Hindlimb muscle (tissue), 1 donor: ENCODE measurements around the gene ANP32E. TPM values are rescaled to one million over a fixed set of nuclear protein-coding genes. Genes with fewer than 3 reads are reported as not detected.
"Not testable (repeated sequence)": the region's sequence is repeated elsewhere in the genome, so short reads cannot be mapped to it uniquely, and the experiment has no call there.

ENCODE experiments used
- DNase-seq: peaks from one replicate; pipeline ENCODE4 v3.0.0-alpha.2; 2013
- polyA plus RNA-seq: library from polyadenylated mRNA; unstranded; fragments of 120-200 nt; gene quantifications from one replicate; pipeline ENCODE4 v1.2.1, GENCODE V29; 2013; ENCODE audit not compliant: insufficient read length

Gene ANP32E
- polyA plus RNA-seq, 1 donor = 35.2 TPM

DNA sequence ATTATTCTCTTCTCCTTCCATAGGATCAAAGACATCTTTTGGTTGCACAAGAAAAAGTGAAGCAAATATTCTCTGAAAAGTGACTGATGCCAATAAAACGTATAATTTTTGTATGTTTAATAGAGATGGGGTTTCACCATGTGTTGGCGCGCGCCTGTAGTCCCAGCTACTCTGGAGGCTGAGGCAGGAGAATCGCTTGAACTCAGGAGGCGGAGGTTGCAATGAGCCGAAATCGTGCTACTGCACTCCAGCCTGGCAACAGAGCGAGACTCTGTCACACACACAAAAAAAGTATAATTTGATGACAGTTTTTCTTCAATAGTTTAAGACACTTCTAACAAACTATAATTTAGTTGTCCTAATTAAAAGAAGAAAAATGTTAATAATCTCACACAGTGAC, 23.8 kb downstream of the ANP32E start:
- no peak for DNase-seq

DNA sequence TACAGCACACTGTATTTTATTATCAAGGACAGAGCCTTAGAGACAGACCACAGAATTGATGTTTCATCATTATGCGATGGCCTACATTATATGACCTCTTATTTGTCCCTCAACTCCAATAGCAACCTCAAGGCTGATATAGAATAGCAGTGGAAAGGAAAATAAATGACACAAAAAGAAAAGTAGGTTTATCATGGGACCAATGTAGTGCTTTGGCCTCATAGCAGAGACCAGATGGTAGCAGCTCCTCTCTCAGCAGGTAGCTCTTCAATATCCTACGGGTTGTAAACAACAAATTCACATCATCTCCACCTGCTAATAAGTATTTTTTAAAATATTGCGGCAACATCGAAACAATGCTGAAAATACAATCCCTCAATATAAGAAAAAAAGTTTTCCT, 25.2 kb downstream of the ANP32E start:
- no peak for DNase-seq

DNA sequence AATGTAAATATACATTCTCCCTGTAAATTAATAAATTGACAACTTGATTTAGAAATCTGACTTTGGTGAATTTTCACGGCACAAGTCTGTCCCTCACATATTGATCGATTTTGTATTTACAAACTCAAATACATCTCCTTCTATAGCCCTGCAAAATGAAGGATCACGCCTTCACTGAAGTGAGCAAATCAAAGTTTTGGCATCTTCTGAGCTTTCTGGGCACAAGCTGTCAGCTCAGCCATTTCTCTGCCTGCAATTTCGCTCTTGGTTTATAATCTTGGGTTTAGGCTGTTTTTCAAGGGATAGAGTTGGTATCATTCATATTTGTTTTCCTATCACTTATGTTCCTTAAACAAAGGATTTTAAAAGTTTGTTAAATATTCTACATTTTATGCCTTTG, 25.8 kb downstream of the ANP32E start:
- DNase-seq = no peak

DNA sequence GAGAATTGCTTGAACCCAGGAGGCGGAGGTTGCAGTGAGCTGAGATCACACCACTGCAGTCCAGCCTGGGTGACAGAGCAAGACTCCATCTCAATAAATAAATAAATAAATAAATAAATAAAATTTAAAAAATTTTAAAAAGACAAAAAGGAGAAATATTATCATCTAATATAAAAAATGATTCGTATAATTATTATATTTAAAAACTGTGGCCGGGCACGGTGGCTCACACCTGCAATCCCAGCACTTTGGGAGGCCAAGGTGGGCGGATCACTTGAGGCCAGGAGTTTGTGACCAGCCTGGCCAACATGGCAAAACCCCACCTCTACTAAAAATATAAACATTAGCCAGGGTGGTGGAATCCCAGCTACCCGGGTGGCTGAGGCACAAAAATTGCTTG, 27.5 kb downstream of the ANP32E start:
- DNase-seq = not testable (repeated sequence)

DNA sequence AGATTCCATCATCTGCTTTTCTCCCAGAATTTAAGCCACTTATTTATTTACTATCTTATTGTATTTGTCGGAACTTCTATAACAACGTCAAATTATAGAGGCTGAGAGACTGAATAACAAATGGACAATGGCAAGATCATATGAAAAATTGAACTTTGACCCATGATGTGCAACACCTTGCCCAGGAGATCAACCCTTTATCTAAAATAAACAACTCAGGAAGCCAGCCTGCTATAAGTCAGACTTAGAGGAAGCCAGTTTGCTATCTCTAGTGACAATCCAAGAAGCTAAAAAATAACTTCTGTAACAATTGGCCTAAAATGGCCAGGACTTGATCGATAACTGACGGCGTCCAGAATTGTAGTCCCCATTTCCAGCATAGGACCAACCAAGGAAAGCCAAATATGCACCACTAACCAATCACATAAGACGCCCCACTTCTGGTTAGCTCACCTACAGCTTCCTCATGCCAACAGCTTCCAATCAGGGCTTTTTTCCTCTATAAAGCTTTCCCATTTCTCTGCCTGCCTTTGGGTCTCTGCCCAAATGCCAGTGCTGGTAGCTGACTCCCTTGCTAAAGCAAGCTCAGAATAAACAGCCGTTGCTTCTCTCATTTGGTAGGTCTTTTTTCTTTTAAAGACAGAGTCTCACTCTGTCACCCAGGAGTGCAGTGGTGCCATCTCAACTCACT, 28.5 kb downstream of the ANP32E start:
- no peak for DNase-seq

DNA sequence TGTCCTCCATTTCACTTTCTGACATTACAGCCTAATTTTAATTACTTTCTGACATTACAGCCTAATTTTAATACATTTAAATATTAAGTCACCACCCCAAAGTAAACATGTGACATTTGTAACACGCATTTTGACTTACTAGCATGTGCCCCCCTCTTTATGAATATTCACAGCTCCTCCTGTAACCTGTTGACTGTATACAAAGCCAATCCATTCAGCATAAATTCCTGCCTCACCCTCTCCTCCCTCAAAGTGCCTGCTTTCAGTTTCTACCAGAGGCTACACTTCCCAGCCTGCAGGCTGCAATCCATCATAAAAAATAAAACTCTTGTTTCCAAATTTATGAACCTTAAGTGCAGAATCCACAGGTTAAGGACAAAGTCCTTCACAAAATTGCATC, 39.5 kb downstream of the ANP32E start:
- DNase-seq = no peak

DNA sequence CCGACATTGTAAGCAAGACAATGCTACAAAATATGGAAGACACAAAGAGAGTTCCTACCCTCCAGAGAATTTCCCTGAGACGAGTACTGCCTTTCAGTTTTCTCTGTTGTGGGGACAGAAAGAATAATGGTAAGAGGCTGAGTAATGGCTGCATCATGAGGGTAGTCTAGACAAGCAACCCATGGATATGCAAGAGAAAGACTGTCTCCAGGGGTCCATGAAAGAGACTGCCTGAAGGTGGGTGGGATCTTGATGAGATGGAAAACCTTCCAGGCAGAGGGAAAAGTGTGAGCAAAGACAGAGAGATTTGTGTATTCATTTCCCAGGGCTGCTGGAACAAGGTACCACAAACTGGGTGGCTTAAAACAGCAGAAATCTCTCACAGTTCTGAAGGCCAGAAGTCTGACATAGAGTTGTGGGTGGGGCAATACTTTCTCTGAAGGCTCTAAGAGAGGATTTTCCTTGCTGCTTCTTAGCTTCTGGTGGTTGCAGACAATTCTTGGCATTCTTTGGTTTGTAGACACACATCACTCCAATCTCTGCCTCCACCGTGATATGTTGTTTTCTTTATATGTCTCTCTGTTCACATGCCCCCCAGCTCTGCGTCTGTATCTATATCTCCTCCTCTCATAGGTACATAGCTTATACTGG, 41.4 kb downstream of the ANP32E start:
- no peak for DNase-seq

DNA sequence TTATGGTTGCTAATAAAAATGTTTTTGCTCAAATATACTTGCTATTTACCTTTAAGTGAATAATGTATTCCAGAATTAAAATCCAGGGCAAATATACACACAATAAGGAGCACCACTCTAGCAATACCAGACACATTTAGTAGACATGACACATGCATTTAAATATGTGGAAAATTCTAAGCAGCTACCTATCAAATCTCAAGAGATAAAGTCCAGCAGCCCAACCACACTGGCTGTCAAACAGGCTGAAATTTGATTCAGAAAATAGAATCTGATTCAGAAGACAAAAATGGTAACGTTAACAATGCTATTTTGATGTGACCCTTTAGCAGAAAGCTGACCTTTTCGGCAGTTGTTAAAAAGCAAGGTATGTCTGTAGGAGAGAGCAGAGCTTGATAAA, 43.9 kb downstream of the ANP32E start:
- DNase-seq = no peak

DNA sequence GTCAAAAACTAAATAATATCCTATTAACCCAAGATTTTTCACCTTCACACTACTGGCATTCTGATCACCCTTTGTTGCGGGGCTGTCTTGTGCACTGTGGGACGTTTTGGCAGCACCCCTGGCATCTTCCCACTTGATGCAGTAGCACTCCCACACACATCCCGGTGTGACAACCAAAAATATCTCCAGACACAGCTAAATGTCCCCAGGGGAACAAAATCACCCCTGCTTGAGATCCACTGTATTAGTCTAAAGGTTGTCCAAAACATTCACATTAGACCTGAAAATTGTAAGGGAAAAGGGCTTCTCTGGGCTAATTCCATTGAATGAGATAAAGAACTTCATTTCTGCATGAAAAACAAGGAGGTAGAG, 48.4 kb downstream of the ANP32E start:
- DNase-seq = no peak

DNA sequence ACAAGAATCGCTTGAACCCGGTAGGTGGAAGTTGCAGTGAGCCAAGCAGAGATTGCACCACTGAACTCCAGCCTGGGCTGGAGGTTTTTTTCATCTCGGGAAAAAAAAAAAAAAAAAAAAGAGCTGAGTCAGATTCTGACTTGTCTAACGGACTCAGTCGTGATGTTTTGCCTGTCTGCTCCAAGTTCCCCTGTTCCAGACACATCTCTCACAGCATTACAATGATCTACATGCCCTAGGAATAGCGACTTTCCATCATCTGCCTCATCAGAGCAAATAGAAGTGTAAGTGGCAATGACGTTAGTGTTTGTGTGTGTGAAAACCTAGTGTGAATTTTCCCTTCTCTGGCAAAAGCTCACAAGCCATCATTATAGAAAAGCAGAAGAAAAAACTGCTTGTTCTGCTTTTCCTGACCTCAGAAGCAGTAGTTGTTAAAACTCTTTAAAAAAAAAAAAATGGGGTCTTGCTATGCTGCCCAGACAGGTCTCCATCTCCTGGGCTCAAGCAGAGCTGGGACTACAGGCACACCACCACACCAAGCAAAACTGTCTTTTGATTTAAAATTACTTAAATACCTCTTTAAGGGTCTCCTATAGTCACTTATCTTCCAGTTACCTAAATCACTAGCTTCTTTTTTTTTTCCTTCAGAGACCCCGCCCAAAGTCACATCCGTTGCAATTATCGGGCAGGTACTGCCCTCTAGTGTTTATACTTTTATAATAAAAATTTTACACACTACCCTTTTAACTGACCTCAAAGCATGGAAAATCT, 48.9 kb downstream of the ANP32E start:
- DNase-seq = no peak

DNA sequence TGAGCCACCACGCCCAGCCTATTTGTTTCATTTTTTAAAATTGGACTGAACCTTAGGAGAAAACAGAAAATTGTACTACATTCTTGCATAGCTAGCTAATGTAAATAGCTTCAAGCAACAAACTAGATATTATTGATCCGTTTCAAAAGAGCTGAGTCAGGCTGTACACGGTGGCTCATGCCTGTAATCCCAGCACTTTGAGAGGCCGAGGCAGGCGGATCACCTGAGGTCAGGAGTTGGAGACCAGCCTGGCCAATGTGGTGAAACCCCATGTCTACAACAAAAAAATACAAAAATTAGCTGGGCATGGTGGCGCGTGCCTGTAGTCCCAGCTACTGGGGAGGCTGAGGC, 49.5 kb downstream of the ANP32E start:
- not testable (repeated sequence) for DNase-seq

DNA sequence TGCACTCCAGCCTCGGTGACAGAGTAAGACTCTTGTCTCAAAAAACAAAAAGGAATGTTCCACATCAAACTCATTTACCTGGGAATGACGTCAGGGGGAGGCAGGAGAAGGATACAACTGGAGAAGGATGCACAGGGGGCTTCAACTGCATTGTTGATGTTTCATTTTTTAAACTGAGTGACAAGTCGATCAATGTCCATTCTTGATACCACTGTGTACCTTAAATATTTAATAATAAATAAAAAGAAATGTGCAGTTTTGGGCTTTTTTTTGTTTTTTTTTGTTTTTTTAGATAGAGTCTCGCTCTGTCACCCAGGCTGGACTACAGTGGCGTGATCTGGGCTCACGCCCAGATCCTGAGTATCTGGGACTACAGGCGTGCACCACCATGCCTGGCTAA, 50.4 kb downstream of the ANP32E start:
- no peak for DNase-seq

DNA sequence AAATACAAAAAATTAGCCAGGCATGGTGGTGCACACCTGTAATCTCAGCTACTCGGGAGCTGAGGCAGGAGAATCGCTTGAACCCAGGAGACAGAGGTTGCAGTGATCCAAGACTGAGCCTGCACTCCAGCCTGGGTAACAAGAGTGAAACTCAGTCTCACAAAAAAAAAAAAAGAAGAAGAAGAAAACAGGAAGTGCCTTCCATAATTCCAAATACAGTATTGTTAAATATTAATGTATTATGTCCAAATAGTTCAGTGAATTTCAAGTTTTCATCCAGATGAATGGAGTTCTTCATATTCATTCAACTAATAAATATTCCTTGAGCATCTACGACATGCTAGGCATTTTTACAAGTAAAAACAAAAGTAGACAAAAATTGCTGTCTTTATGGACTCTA, 52.9 kb downstream of the ANP32E start:
- no peak for DNase-seq

DNA sequence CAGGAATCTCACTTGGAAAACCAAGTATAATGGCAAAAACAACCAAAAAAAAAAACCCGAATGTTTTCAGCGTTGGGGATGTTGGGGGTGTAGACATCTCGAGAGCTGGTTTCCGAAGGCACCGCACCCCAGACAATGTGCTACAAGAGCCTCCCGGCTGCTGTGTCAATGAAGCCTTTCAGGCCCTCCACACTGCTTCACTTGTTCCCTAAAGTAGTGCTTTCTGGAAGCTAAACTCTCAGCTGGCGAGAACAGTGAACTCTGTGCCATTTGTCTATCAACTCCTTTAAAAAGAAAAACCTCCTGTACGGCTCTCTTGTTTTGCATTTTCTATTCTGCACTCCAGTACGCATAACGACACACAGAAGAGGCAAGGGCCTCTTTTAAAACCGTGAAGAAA, 53.7 kb downstream of the ANP32E start:
- DNase-seq = no peak

DNA sequence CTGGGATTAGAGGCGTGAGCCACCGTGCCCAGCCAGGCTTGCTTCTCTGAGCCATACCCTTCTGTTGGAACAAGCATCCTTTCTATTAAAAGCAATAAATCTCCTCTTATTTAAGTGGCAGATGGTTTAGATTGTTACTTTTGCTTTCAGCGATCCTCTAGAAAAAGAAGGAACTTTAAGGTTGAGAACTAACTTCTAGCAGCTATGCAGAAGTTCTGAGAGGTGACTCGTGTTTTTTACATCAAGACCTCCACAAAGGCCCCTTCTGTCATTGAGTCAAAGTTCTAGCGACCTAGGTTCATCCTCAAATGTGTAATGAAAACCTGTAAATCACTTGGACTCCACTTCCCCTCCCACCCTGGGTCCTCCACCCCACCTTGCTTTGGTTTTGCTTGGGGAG, 55.4 kb downstream of the ANP32E start:
- DNase-seq = no peak

DNA sequence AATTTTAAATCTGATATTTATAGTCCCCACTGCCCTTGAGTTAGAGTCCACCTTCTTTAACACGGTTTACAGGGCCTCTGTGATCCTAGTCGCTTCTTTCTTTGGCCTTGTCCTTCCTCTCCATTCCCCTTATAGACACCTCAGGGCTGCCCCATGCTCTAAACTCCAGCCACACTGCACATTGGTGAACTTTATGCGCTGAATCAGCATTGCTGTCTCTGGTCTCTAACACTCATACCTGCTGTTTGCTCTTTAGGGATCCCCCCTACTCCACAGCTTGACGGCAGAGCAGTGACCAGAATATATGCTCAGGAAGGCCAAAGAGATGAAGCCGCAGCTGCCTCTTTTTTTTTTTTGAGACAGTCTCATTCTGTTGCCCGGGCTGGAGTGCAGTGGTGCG, 56.0 kb downstream of the ANP32E start:
- no peak for DNase-seq

DNA sequence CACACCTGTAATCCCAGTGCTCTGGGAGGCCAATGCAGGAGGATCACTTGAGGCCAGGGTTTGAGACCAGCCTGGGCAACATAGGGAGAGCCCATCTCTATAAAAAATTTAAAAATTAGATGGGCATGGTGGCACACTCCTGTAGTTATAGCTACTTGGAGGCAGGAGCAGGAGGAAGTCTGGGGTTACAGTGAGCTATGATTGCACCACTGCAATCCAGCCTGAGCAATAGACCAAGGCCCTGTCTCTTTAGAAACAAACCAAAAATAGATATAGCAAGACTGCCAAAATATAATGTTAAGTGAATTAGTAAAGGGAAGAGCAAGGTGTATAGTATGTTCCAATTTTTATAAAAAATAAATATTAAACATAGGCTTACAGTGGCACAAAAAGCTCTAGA, 57.4 kb downstream of the ANP32E start:
- DNase-seq = no peak

DNA sequence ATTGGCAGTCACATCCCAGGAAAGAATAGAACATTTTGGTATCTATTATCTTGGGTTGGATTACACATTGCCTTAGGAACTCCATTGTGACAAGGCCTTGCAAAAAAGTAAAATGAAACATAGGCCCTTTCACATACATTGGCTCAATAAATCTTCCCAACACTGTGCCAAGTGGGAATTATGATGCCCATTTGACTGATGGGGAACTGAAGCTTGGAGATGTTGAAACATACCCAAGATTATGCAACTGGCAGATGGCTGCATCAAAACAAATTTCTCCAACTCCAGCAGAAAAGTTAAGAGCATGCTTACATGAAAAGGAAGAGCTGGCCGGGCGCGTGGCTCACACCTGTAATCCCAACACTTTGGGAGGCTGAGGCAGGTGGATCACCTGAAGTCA, 59.3 kb downstream of the ANP32E start:
- no peak for DNase-seq

DNA sequence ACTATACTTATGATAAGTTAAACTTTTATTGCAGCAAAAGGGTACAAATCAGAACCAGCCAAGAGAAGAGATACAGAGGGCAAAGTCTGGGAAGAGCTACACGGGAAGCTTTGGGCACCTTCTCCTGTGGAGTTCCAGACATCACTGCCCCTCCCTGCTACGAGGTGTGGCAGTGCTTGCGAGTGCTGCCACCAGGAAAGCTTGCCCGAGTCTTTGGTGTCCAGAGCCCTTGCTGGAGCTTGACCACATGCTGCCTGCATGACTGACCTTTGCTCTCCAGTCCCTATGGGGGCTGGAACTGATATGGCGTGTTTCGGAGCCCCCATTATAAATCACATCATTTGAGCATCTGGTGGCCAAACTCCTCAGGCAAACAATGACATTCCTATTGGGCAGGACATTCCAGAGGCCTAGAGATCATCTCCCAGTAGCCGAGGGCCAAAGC, 62.7 kb downstream of the ANP32E start:
- no peak for DNase-seq

DNA sequence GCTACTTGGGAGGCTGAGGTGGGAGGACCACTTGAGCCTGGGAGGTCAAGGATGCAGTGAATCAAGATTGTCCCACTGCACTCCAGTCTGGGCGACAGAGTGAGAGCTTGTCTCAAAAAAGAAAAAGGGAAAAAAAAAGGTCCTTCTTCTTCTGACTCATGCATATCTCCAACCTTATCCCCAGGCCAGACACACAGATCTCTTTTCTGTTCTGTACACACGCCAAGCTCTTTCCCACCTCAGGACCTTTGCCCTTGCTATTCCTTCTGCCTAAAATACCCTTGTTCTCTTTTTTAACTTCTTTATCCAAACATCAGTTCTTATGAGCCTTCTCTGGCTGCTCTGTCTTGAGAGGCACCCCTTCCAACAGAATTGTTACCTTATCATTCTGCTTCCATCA, 64.1 kb downstream of the ANP32E start:
- DNase-seq = no peak

DNA sequence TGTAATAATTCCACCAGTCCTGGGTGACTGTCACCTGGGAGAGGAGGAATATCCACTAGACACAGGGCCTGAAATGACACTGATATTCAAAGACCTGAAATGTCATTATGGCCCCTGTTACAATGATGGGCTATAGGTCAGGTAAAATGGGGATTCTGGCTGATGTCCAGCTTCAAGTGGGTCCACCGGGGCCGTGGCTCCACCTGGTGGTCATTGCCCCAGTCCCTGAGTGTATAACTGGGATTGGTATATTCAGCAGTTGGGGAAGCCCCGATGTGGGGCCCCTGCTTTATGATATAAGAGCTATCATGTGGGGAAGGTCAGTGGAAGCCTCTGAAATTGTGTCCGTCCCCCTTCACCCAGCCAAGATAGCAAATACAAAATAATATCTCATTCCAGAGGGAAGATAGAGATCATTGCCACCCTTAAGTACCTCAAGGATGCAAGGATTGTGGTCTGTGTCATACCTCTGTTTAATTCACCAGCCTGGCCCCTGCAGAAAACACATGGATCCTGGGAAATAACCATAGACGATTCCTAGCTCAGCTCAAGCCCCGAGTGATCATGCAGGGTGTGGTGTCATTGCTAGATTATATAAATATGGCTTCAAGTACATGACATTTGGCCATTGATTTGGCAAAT, 66.8 kb downstream of the ANP32E start:
- no peak for DNase-seq
